Mesendoderm (in vitro differentiated cells): Measurements from ENCODE around the gene RND2.

Experiments
- DNase-seq: peaks from one replicate; pipeline ENCODE4 v3.0.0; 2013
- H2AK5ac ChIP-seq: 2 replicates; pipeline ENCODE4 v1.6.1; 2013; ENCODE audit warnings: low read length, inconsistent platforms
- H2BK120ac ChIP-seq: 2 replicates; pipeline ENCODE4 v1.6.1; 2013; ENCODE audit warnings: low read depth, mild to moderate bottlenecking, low read length, moderate library complexity, mixed read lengths
- H2BK15ac ChIP-seq: replicated peaks from 2 replicates; pipeline ENCODE4 v1.6.1; 2013; ENCODE audit warnings: low read depth, mild to moderate bottlenecking, moderate library complexity
- H2BK5ac ChIP-seq: 2 replicates; pipeline ENCODE4 v1.6.1; 2013; ENCODE audit warnings: low read length, inconsistent platforms
- H3K18ac ChIP-seq: 2 replicates; pipeline ENCODE4 v1.6.1; 2013; ENCODE audit warnings: mild to moderate bottlenecking, low read length, mixed read lengths
- H3K23ac ChIP-seq: one replicate; pipeline ENCODE4 v1.6.1; 2013; ENCODE audit warnings: low read length
- H3K27ac ChIP-seq: 2 replicates; pipeline ENCODE4 v1.5.1; 2013; ENCODE audit warnings: low read depth, mild to moderate bottlenecking, inconsistent platforms, low read length, moderate library complexity
- H3K27me3 ChIP-seq: 2 replicates; pipeline ENCODE4 v1.6.1; 2013; ENCODE audit warnings: low read length, control low read depth, mild to moderate bottlenecking, inconsistent platforms; ENCODE audit not compliant: insufficient read depth, poor library complexity
- H3K36me3 ChIP-seq: 2 replicates; pipeline ENCODE4 v1.6.1; 2013; ENCODE audit warnings: low read length, inconsistent platforms; ENCODE audit not compliant: control insufficient read depth, insufficient read depth
- H3K4ac ChIP-seq: one replicate; pipeline ENCODE4 v1.6.1; 2013; ENCODE audit warnings: low read depth, mild to moderate bottlenecking, low read length, moderate library complexity
- H3K4me1 ChIP-seq: 2 replicates; pipeline ENCODE4 v1.6.1; 2013; ENCODE audit warnings: low read depth, low read length, inconsistent platforms; ENCODE audit not compliant: control insufficient read depth
- H3K4me2 ChIP-seq: 2 replicates; pipeline ENCODE4 v1.6.1; 2013; ENCODE audit warnings: low read length
- H3K4me3 ChIP-seq: 2 replicates; pipeline ENCODE4 v1.5.1; 2013; ENCODE audit warnings: mild to moderate bottlenecking, low read length
- H3K56ac ChIP-seq: one replicate; pipeline ENCODE4 v1.6.1; 2013; ENCODE audit warnings: low read length
- H3K79me1 ChIP-seq: 2 replicates; pipeline ENCODE4 v1.6.1; 2013; ENCODE audit warnings: low read length, inconsistent platforms
- H3K79me2 ChIP-seq: 2 replicates; pipeline ENCODE4 v1.6.1; 2013; ENCODE audit warnings: mild to moderate bottlenecking, low read length; ENCODE audit not compliant: control insufficient read depth, insufficient read depth
- H3K9ac ChIP-seq: 2 replicates; pipeline ENCODE4 v1.6.1; 2013; ENCODE audit warnings: low read length, inconsistent platforms
- H4K5ac ChIP-seq: one replicate; pipeline ENCODE4 v1.6.1; 2013; ENCODE audit warnings: low read length
- H4K8ac ChIP-seq: one replicate; pipeline ENCODE4 v1.6.1; 2013; ENCODE audit warnings: low read depth, mild to moderate bottlenecking, control low read depth, low read length, moderate library complexity
- WGBS: extraction: QIAGEN DNeasy Blood & Tissue Kit; methylation state at CpG from one replicate; pipeline ENCODE4 v1.1.7; 2013; ENCODE audit warnings: low lambda C conversion rate, missing lambda C conversion rate; ENCODE audit not compliant: insufficient coverage; ENCODE audit errors: extremely low coverage; 5-methylcytosine and 5-hydroxymethylcytosine counted together

The RND2 gene

DNA sequence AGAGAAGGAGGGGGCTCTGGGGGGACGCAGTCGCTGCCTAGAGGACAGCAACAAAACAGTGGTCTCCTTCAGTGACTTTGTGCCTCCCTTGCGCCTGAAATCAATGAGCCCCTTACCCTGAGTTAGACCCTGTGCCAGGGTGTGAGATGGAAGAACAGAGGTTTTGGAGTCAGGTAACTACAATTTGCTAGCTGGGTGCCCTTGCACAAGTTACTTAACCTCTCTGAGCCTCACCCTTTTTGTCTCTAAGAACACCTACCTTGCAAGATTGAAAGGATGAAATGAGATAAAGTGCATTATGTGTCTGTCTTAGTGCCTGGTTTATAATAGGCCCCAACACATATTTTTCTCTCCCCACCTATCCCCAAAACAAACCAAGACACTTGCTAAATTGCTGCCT lies 9.9 kb downstream of the RND2 start:
- H3K4me1 ChIP-seq = peaks cover 3% of the 10 kb centered on the region
- no peak overlapping the region for H3K9ac ChIP-seq
- H3K4ac ChIP-seq = no peak overlapping the region
- no peak overlapping the region for H3K27ac ChIP-seq
- H4K8ac ChIP-seq = no peak overlapping the region
- no peak overlapping the region for H2BK15ac ChIP-seq
- no peak overlapping the region for H2BK5ac ChIP-seq
- H3K4me2 ChIP-seq = no peak overlapping the region
- no CpG with 5 or more reads among the region's 3 CpGs for WGBS
- no peak overlapping the region for H3K18ac ChIP-seq
- no peaks in the 10 kb centered on the region for H3K27me3 ChIP-seq
- no peak overlapping the region for H3K23ac ChIP-seq
- H4K5ac ChIP-seq = no peak overlapping the region
- H2BK120ac ChIP-seq = no peak overlapping the region
- no peaks in the 10 kb centered on the region for H3K79me2 ChIP-seq
- H2AK5ac ChIP-seq = no peak overlapping the region
- H3K4me3 ChIP-seq = no peak overlapping the region
- no peaks in the 10 kb centered on the region for H3K79me1 ChIP-seq
- peak overlapping the region; percentile 59 for H3K56ac ChIP-seq
- DNase-seq = no peak
- H3K36me3 ChIP-seq = no peaks in the 10 kb centered on the region

DNA sequence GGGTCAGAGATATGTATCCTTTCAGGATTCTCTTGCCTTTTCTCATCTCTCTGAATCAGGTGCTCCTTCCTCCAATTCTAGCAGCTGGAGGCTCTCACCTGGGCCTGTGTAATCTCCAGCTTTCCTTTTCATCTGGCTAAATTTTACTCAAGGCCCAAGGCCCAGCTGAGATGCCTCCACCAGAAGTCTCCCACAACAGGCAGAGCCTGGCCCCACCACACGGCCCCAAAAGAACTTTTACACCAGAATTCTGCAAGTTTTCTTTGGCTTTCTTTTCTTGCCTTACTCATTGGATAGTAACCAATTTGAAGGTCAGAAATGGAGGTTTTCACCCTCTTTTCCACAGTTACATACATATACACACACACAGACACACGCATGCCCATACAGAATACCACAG lies 14.6 kb downstream of the RND2 start:
- Histone ChIP-seq H3K4me1 (peaks cover 17% of the 10 kb centered on the region), H3K4me3 (no peak overlapping the region), H2BK15ac (no peak overlapping the region), H3K27me3 (no peaks in the 10 kb centered on the region), H3K36me3 (no peaks in the 10 kb centered on the region), H3K79me1 (no peaks in the 10 kb centered on the region), H3K4me2 (no peak overlapping the region), H2BK5ac (no peak overlapping the region), H3K18ac (no peak overlapping the region), H3K56ac (no peak overlapping the region), H4K5ac (no peak overlapping the region), H4K8ac (no peak overlapping the region), H3K79me2 (no peaks in the 10 kb centered on the region), H3K9ac (no peak overlapping the region), H2AK5ac (no peak overlapping the region), H3K27ac (no peak overlapping the region), H2BK120ac (no peak overlapping the region), H3K23ac (no peak overlapping the region), H3K4ac (no peak overlapping the region)
- no CpG with 5 or more reads among the region's 2 CpGs for WGBS
- DNase-seq = no peak

DNA sequence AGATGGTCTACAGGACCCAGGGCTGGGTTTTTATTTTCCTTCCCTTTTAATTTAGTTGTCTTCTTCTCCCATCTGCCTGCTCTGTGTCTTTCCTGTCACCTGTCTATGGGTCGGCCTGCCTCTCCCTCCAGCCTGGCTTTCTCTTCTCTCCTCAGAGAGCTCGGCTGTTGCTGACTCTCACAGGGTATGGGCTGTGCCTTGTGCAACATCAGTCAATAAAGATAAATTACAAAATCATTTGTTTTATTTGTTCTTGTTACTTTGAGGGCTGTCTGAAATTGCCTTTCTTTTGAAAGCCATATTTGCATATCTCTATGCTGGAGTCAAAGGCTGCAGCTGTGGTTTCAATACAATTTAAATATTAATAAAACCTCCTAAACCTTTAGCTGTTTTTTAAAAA lies 15.6 kb downstream of the RND2 start:
- no peak overlapping the region for H2BK120ac ChIP-seq
- H3K79me2 ChIP-seq = no peaks in the 10 kb centered on the region
- H3K27me3 ChIP-seq = no peaks in the 10 kb centered on the region
- H3K9ac ChIP-seq = no peak overlapping the region
- H3K27ac ChIP-seq = no peak overlapping the region
- no peaks in the 10 kb centered on the region for H3K36me3 ChIP-seq
- H3K79me1 ChIP-seq = no peaks in the 10 kb centered on the region
- H3K4me3 ChIP-seq = no peak overlapping the region
- H3K18ac ChIP-seq = no peak overlapping the region
- H3K4ac ChIP-seq = no peak overlapping the region
- H3K56ac ChIP-seq = no peak overlapping the region
- H2BK5ac ChIP-seq = no peak overlapping the region
- WGBS = no CpG with 5 or more reads among the region's 2 CpGs
- no peak overlapping the region for H3K23ac ChIP-seq
- peaks cover 15% of the 10 kb centered on the region for H3K4me1 ChIP-seq
- DNase-seq = no peak
- H2AK5ac ChIP-seq = no peak overlapping the region
- no peak overlapping the region for H2BK15ac ChIP-seq
- H3K4me2 ChIP-seq = no peak overlapping the region
- no peak overlapping the region for H4K8ac ChIP-seq
- H4K5ac ChIP-seq = no peak overlapping the region

DNA sequence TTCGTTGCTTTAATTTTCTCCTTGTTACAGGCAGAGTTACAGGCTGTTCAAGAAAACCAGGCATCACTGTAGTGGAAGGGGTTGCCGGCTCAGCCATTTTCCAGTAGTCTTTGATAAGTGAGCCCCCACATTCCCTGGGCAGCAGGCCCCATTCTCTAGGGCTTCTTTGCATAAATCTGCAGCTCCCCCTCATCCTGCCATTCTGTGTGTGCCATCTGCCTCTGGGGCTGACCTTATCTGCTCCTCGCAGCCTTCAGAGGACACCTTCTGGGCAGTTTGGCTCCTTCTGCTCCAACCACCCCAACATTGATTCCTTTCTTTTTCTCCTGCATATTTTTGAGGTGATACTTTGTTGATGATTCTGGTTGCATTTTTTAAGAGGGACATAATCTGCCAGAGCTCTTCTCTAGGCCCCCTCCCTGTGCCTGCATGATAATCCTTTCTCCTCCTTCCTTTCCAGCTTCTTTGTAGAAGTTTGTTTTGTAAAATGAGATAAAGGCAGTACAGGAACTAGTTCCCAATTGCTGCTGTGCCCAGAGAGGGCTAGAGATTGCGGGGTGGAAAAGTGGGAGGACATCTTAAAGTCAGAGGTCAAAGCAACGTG lies 17.1 kb downstream of the RND2 start:
- Histone ChIP-seq H2BK5ac (peak overlapping the region; percentile 40), H3K36me3 (no peaks in the 10 kb centered on the region), H3K18ac (peak overlapping the region; percentile 33), H3K4ac (no peak overlapping the region), H2BK15ac (no peak overlapping the region), H2AK5ac (no peak overlapping the region), H4K5ac (no peak overlapping the region), H3K9ac (peak overlapping the region; percentile 27), H3K27me3 (no peaks in the 10 kb centered on the region), H3K23ac (no peak overlapping the region), H4K8ac (no peak overlapping the region), H3K27ac (peak overlapping the region; percentile 53), H3K4me1 (peaks cover 15% of the 10 kb centered on the region), H3K79me1 (no peaks in the 10 kb centered on the region), H3K4me2 (no peak overlapping the region), H3K4me3 (no peak overlapping the region), H3K79me2 (no peaks in the 10 kb centered on the region), H2BK120ac (no peak overlapping the region), H3K56ac (peak overlapping the region; percentile 65)
- DNase-seq = peak; percentile 31
- no CpG with 5 or more reads among the region's 5 CpGs for WGBS

DNA sequence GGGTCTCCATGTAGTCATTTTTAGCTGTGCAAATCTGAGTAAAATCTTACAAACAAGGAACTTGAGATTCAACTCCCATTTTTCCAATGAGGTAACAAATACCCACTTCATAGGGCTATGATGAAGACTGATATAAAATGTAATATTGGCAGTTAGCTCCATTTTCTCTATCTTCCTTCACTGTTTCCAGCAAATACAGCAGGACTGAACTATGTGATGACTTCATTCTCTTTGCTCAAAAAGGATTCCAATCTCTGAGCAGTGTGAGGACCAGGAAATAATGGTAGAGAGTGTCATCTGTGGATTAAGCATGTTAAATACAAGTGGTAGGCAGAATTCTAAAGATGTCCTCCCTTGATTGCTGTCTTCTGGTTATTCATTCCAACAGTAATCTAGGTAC lies 18.3 kb downstream of the RND2 start:
- H3K4me2 ChIP-seq = no peak overlapping the region

DNA sequence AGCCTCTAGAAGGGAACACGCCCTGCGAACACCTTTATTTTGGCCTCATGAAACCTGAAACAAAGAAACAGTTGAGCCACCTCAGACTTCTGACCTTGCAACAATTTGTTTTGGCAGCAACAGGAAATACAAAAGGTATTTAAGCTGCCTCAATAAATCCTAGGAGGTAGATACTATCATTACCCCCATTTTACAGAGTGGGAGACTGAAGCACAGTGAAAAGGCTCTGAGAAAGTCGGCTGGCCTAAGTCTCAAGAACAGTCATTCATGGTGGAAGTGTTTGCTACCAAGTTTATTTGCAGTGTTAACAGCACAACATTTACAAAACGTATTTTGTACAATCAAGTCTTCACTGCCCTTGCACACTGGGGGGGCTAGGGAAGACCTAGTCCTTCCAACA lies 19.0 kb downstream of the RND2 start:
- H2AK5ac ChIP-seq = no peak overlapping the region
- H3K79me2 ChIP-seq = no peaks in the 10 kb centered on the region
- no CpG with 5 or more reads among the region's 4 CpGs for WGBS
- H3K18ac ChIP-seq = no peak overlapping the region
- H3K36me3 ChIP-seq = peaks cover 2% of the 10 kb centered on the region
- no peak overlapping the region for H3K4me2 ChIP-seq
- no peak overlapping the region for H4K8ac ChIP-seq
- no peak overlapping the region for H2BK15ac ChIP-seq
- H2BK120ac ChIP-seq = no peak overlapping the region
- H3K79me1 ChIP-seq = no peaks in the 10 kb centered on the region
- H3K27ac ChIP-seq = no peak overlapping the region
- H3K56ac ChIP-seq = no peak overlapping the region
- H3K4me3 ChIP-seq = no peak overlapping the region
- no peak overlapping the region for H3K23ac ChIP-seq
- H3K4me1 ChIP-seq = peaks cover 15% of the 10 kb centered on the region
- no peak overlapping the region for H4K5ac ChIP-seq
- H3K9ac ChIP-seq = no peak overlapping the region
- no peak overlapping the region for H3K4ac ChIP-seq
- H2BK5ac ChIP-seq = no peak overlapping the region
- no peaks in the 10 kb centered on the region for H3K27me3 ChIP-seq
- DNase-seq = no peak

More for the DNA sequence above, 18.3 kb downstream of the RND2 start:
- Histone ChIP-seq H3K36me3 (no peaks in the 10 kb centered on the region), H4K8ac (no peak overlapping the region), H3K23ac (no peak overlapping the region), H3K79me1 (no peaks in the 10 kb centered on the region), H4K5ac (no peak overlapping the region), H3K56ac (no peak overlapping the region), H3K9ac (no peak overlapping the region), H3K79me2 (no peaks in the 10 kb centered on the region), H3K18ac (no peak overlapping the region), H2AK5ac (no peak overlapping the region), H3K4me3 (no peak overlapping the region), H2BK5ac (no peak overlapping the region), H2BK120ac (no peak overlapping the region), H2BK15ac (no peak overlapping the region), H3K4me1 (peaks cover 15% of the 10 kb centered on the region), H3K27me3 (no peaks in the 10 kb centered on the region), H3K27ac (no peak overlapping the region), H3K4ac (no peak overlapping the region)
- no peak for DNase-seq
